Daoy (cell line): Measurements from ENCODE around the gene SWAP70. TPM values are rescaled to one million over a fixed set of nuclear protein-coding genes. Genes with fewer than 3 reads are reported as not detected.

Experiments
- DNase-seq: peaks from one replicate; pipeline ENCODE4 v3.0.0-alpha.2; 2015; ENCODE audit warnings: low read depth
- total RNA-seq: library from RNA; depleted of rRNA; stranded (reverse); fragments of >200 nt; shearing (Covaris generic); gene quantifications from 2 replicates; pipeline ENCODE4 v1.2.3, GENCODE V29; 2014

The SWAP70 gene
- total RNA-seq, 1 experiment from 2014 or later, result 9.1 TPM

- DNase-seq, result no peak
These were observed 11.8 kb upstream of the SWAP70 start for GRCh38 chr11:9651899-9652748.

DNA sequence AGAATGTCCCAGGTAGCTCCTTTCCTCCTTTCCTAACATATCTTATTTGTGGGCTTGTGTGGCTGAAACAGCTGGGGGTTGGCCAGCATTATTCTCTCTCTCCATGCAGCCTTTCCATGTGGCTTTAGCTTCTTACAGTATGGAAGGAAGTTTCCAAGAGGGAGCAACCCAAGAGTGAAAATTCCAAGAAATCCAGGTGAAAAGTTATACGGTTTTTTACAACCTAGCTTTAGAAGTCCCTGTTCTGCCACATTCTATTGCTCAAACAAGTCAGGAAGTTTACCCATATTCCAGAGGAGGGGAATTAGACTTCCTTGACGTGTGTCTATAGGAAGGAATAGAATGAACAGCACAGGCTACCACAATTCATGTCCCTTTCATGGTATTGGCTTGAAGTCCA is 10.0 kb upstream of the SWAP70 start:
- DNase-seq, result no peak

GRCh38 chr11:9656864-9657263 is 7.0 kb upstream of the SWAP70 start:
- no peak for DNase-seq

- no peak for DNase-seq
These were observed 6.3 kb upstream of the SWAP70 start for GRCh38 chr11:9657531-9657930.

DNA sequence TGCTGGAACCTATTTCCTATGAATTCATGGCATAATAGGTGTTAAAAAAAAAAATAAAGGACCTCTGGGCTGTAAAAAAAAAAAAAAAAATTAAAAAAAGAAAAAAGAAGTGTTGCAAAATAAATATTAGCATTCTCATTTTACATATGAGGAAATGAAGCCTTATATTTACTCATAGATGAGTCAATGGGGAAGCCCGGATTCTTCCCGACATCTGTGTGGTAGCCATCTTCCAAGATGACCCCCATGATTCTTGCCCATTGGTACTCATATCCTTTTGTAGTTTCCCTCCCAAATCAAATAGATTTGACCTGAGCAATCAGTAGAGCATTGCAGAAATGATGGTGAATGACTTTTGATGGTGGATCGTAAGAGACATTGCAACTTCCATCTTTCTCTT is 3.0 kb upstream of the SWAP70 start:
- peak; percentile 6 for DNase-seq

DNA sequence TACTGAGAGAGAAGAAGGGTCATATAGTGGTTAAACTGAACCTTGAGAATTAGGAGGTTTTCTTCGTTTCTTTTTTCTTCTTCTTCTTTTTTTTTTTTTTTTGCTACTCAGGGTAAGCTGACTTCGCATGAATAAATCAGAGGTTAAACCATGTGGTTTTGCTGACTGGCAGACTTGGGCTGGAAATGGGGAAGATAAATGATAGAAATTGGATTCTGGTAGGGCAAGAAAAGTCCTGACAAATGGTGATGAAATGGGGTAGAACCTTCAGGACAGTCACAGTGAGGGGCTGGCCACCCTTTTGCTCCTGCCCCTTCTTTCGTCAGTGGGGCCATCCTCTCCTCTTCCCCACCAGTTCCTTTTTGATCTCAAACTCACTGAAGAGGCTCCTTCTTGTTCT is 1.6 kb upstream of the SWAP70 start:
- no peak for DNase-seq

DNA sequence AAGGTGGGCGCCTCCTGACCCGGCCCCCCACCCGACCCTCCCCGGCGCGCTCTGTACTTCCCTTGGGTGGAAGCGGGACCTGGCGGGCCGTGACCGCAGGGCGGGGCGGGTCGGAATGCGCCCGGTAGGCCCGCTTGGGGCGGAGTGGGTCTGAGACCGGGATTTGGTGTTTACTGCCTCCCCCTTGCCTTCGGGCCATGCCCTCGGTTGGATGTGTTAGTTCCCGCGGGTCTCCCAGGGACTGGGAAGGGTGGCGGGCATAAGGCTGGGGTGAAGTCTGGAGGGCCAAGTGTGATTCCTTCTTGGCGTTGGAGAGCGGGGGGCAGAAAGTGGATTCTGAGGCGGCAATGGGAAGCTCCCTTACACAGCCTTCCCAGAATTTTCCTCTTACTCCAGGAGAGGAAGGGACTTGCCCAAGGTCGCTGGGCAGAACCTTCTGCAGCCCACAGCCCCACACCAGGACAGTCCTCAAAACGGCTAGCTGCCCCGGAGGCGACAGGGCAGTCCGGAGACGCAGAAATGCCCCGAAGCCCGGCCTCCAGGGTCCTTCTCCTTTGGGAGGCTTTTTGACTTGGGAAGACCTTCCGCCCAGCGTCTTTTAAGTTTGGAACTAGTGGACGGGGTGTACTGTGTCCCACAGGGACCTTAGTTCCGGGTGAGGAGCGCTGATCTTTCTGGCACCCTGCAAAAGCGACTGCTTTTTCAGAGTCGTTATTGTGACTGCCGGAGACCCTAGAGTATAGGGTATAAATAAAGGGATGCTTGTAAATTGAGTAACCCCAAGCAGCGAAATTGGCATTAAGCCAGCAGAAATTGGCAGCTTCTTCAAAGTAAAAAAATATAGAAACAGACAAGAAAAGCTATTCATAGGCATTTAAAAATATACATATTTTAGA is 647 bp downstream of the SWAP70 start:
- peak; percentile 50 for DNase-seq

- no peak for DNase-seq
These were observed 1.9 kb downstream of the SWAP70 start for GRCh38 chr11:9665749-9666148.

GRCh38 chr11:9669954-9670353 is 6.1 kb downstream of the SWAP70 start:
- DNase-seq, result no peak

- no peak for DNase-seq
These were observed 8.5 kb downstream of the SWAP70 start for GRCh38 chr11:9672288-9672916.

- DNase-seq, result no peak
These were observed 9.0 kb downstream of the SWAP70 start for GRCh38 chr11:9672918-9673317.

DNA sequence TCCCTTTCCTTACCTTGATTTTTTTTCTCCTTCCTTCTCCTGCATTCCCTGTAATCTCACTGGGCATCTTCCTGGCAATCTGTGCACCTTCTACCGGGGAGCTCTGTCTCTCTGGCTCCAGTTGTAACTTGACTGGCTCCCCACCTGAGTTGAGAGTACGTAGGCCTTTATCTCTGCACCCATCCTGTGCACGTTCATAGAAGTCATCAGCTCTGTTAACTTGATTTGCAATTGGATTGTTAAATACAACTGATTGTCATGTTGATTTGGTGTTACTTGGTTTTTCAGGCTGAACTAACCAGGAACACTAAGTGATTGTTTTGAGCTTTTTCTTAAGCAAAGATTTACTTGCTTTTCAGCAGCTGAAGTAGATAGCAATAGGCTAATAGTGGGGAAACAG is 11.8 kb downstream of the SWAP70 start:
- no peak for DNase-seq

GRCh38 chr11:9677951-9678350 is 14.1 kb downstream of the SWAP70 start:
- no peak for DNase-seq

- no peak for DNase-seq
These were observed 14.7 kb downstream of the SWAP70 start for GRCh38 chr11:9678576-9678975.

GRCh38 chr11:9680028-9680427 is 16.2 kb downstream of the SWAP70 start:
- DNase-seq, result no peak

DNA sequence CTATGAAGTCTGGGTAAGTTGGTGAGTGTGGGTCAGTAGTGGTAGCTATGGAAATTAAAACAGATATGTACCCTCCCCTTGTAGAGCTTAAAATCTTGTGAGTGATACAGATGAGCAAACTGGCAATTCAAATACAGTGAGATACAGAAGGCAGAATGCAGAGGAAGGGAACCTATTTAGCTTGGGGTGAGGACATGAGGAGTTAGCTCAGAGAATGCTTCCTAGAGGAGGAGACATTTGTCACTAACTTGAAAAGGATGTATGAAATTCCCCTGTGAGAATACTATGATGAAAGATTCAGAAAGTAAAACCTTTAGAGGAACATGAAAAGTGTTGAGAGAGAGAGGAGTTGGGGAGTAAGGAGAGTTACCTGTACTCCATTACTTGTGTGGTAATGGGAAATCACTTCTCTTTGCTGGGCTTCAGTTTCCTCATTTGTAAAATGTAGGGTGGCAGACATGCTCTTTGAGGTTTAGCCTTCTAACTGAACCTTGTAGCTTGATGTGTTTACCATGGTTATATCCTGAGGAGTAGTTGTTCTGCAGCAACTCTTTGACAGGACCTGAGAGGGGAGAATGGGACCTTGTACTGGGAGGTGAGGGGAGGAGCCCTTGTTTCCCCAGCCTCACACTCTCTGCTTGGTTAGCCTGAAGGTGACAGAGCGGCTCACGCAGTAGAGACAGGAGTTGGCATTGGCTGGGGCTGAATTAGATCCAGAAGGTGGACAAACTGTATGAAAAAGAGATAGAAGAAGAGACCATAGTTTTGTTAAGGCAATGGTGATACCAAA is 17.9 kb downstream of the SWAP70 start:
- DNase-seq, result no peak

DNA sequence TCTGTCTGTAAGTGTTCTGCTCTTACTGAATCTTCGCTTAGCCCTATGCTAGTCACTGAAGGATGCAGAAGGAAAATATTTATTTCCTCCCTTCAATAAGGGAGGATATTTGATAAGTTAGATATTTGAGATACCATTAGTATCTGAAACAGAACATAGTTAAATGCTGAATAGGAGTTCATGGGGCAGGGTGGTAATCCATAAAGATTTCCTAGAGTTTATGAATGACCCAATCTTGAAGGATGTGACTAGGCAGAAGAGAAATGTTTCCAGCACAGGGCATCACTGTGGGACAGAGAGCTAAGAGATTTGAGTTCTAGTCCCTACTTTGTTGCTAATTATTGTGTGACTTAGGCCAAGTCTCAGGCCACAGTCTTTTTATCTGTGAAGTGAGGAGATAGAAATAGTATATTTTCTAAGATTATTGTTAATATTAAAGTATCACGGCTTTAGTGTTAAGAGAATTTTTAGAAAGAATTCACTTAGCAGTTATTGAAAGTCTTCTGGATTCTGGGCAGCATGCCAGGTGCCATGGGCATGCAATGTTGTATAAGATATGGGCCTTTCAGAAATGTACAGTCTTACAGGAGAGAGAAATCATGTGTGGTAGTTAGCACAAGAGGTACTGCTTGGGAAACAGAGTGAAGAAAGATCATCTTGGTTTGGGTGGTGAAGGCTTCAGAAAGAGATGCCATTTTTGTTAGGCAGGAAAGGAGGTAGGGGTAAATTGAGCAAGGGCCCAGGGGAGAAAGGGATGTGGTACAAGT is 24.0 kb downstream of the SWAP70 start:
- DNase-seq, result no peak

GRCh38 chr11:9688716-9689511 is 25.0 kb downstream of the SWAP70 start:
- peak; percentile 72 for DNase-seq

GRCh38 chr11:9689721-9690120 is 25.8 kb downstream of the SWAP70 start:
- no peak for DNase-seq

DNA sequence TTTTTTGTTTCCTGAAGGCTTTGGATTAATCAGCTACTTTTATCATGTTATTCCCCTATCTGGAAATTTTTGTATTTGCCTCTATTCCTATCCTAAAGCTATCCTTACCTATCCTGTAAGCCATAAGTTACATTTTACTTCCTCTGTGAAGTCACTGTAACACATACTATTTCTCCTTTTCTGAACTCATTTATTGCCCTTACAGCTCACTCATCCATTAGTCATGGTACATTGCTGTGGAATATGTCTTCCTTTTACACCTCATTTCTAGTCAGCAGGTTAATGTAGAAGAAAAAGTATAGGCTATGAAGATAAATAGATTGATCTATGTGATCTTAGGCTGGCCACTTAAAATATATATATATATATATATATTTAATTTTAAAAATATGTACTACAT is 28.0 kb downstream of the SWAP70 start:
- peak; percentile 36 for DNase-seq
